ENCODE data around the gene MICALL2.

The MICALL2 gene

DNA sequence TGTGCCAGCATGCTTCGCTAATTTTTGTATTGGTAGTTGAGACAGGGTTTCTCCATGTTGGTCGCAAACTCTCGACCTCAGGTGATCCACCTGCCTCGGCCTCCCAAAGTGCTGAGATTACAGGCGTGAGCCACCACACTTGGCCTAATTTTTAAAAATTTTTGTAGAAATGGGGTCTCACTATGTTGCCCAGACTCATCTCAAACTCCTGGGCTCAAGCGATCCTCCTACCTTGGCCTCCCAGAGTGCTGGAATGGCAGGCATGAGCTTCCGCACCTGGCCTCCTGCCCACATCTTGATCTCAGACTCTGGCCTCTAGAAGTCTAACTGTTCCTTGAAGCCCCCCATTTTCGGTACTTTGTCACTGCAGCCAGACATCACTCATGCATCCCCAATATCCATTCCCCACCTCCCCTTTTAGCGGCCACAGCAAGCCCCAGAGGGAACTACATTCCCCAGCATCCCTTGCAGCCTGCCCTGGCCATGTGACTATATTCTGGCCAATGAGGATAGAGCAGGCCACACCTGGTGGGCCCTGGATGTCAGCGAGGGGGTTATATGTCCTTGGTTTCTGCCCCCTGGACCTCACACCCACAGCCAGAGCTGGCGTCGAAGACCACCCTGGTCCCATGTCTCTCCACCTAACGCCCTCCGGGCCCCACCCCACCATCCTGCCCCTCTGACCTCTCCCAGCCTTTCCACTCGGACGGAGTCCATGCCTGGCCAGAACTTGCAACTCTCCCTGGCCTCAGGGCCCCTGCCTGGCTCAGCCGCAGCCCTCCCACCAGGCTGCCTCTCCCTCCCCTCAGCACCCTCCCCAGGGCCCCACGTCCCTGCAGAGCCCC, 33.8 kb downstream of the MICALL2 start:
- no peaks in the 10 kb centered on the region for H3K36me3 ChIP-seq (ENCODE audit: low read length)
- no peak overlapping the region for H2AFZ ChIP-seq (ENCODE audit: low read depth, low read length, severe bottlenecking)
- H3K4me3 ChIP-seq (ENCODE audit: insufficient read depth, low read length, poor library complexity, severe bottlenecking): no peak overlapping the region
- H3K27me3 ChIP-seq (ENCODE audit: low read length): no peaks in the 10 kb centered on the region
- no peaks in the 10 kb centered on the region for H4K20me1 ChIP-seq (ENCODE audit: low read depth, low read length)
- no peaks in the 10 kb centered on the region for H3K9me2 ChIP-seq (replicated peaks; ENCODE audit: insufficient read depth, low read length)
- no peak overlapping the region for H3K9ac ChIP-seq (ENCODE audit: low read length)
- H3K4me2 ChIP-seq (ENCODE audit: low read depth, low read length, poor library complexity, severe bottlenecking): no peak overlapping the region
- H3K79me2 ChIP-seq (ENCODE audit: insufficient read depth, low read length): no peaks in the 10 kb centered on the region
- H3K9me3 ChIP-seq (ENCODE audit: insufficient read depth, low read length): no peaks in the 10 kb centered on the region
- H3K27ac ChIP-seq (ENCODE audit: low read depth, low read length): no peak overlapping the region
- H3F3A ChIP-seq (ENCODE audit: insufficient read depth): no peaks in the 10 kb centered on the region
- TF ChIP-seq, protein P1, sequence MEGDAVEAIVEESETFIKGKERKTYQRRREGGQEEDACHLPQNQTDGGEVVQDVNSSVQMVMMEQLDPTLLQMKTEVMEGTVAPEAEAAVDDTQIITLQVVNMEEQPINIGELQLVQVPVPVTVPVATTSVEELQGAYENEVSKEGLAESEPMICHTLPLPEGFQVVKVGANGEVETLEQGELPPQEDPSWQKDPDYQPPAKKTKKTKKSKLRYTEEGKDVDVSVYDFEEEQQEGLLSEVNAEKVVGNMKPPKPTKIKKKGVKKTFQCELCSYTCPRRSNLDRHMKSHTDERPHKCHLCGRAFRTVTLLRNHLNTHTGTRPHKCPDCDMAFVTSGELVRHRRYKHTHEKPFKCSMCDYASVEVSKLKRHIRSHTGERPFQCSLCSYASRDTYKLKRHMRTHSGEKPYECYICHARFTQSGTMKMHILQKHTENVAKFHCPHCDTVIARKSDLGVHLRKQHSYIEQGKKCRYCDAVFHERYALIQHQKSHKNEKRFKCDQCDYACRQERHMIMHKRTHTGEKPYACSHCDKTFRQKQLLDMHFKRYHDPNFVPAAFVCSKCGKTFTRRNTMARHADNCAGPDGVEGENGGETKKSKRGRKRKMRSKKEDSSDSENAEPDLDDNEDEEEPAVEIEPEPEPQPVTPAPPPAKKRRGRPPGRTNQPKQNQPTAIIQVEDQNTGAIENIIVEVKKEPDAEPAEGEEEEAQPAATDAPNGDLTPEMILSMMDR (IDR thresholded peaks at IDR 0.05; ENCODE audit: insufficient read depth, low read length, poor library complexity, severe bottlenecking): no peak
- TF ChIP-seq EZH2phosphoT487 (conservative IDR thresholded peaks at IDR 0.05; ENCODE audit: low read length): no peak

DNA sequence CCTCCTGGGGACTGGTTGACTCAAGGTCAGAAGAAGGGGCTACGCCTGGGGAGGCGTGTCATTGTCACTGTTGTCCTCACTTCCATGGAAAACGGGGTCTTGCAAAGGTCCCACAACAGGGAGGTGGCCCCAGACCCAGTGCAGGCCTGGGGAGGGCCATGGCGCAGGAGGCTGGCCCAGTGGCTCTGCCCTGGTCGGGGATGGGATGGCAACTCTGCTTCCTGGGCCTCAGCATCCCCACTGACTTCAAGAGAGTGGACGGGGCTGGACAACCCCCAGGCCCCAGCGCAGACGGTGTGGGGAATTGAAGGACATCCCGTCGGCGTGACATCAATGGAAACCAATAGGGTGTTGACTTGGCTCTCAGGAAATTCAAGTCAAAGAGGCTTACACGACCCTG, 35.2 kb downstream of the MICALL2 start:
- no peak for TF ChIP-seq EZH2phosphoT487 (conservative IDR thresholded peaks at IDR 0.05; ENCODE audit: low read length)
- TF ChIP-seq, protein P1 (IDR thresholded peaks at IDR 0.05; ENCODE audit: insufficient read depth, low read length, poor library complexity, severe bottlenecking): no peak
- Histone ChIP-seq H3F3A (ENCODE audit: insufficient read depth) (no peaks in the 10 kb centered on the region), H4K20me1 (ENCODE audit: low read depth, low read length) (no peaks in the 10 kb centered on the region), H3K36me3 (ENCODE audit: low read length) (no peaks in the 10 kb centered on the region), H3K4me3 (ENCODE audit: insufficient read depth, low read length, poor library complexity, severe bottlenecking) (no peak overlapping the region), H2AFZ (ENCODE audit: low read depth, low read length, severe bottlenecking) (no peak overlapping the region), H3K9me3 (ENCODE audit: insufficient read depth, low read length) (no peaks in the 10 kb centered on the region), H3K27me3 (ENCODE audit: low read length) (no peaks in the 10 kb centered on the region), H3K9me2 (replicated peaks; ENCODE audit: insufficient read depth, low read length) (no peaks in the 10 kb centered on the region), H3K9ac (ENCODE audit: low read length) (no peak overlapping the region), H3K4me2 (ENCODE audit: low read depth, low read length, poor library complexity, severe bottlenecking) (no peak overlapping the region), H3K27ac (ENCODE audit: low read depth, low read length) (no peak overlapping the region), H3K79me2 (ENCODE audit: insufficient read depth, low read length) (no peaks in the 10 kb centered on the region)

DNA sequence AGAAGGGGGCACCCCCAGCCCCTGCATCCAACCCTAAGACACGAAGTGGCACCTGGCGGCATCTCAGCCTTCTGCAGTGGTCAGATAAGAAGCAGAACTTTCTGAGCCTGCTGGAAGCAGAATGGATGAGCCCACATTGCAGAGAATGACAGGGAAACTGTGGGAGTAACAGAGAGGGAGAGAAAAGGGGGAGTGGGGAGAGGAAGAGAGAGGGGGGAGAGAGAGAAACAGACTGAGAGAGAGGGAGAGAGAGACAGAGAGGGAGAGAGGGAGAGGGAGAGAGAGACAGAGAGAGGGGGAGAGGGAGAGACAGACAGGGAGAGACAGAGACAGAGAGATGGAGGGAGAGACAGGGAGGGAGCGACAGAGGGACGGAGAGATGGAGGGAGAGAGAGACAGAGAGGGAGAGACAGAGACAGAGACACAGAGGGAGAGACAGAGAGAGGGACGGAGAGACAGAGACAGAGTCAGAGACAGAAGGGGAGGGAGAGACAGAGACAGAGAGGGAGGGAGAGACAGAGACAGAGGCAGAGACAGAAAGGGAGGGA, 35.9 kb downstream of the MICALL2 start:
- TF ChIP-seq EZH2phosphoT487 (conservative IDR thresholded peaks at IDR 0.05; ENCODE audit: low read length): no peak
- TF ChIP-seq, protein P1 (IDR thresholded peaks at IDR 0.05; ENCODE audit: insufficient read depth, low read length, poor library complexity, severe bottlenecking): no peak
- Histone ChIP-seq H3F3A (ENCODE audit: insufficient read depth) (no peaks in the 10 kb centered on the region), H3K4me3 (ENCODE audit: insufficient read depth, low read length, poor library complexity, severe bottlenecking) (no peak overlapping the region), H2AFZ (ENCODE audit: low read depth, low read length, severe bottlenecking) (no peak overlapping the region), H3K9me3 (ENCODE audit: insufficient read depth, low read length) (no peaks in the 10 kb centered on the region), H3K36me3 (ENCODE audit: low read length) (no peaks in the 10 kb centered on the region), H3K9ac (ENCODE audit: low read length) (no peak overlapping the region), H3K27me3 (ENCODE audit: low read length) (no peaks in the 10 kb centered on the region), H3K4me2 (ENCODE audit: low read depth, low read length, poor library complexity, severe bottlenecking) (no peak overlapping the region), H4K20me1 (ENCODE audit: low read depth, low read length) (no peaks in the 10 kb centered on the region), H3K9me2 (replicated peaks; ENCODE audit: insufficient read depth, low read length) (no peaks in the 10 kb centered on the region), H3K79me2 (ENCODE audit: insufficient read depth, low read length) (no peaks in the 10 kb centered on the region), H3K27ac (ENCODE audit: low read depth, low read length) (no peak overlapping the region)
